Erythroblast (primary cell): Measurements from ENCODE around the gene SKA3.

ENCODE experiments used
- DNase-seq, 2 experiments: peaks; one replicate each; lab custom pipeline; 2025; lab: John Stamatoyannopoulos, UW
- GATA1 ChIP-seq: IDR thresholded peaks from 2 replicates; pipeline ENCODE4 v1.6.1; 2011; ENCODE audit warnings: low read depth, mild to moderate bottlenecking, control low read depth, low read length, moderate library complexity
- POLR2A ChIP-seq: IDR thresholded peaks from 2 replicates; pipeline ENCODE4 v1.6.1; 2011; ENCODE audit warnings: mild to moderate bottlenecking, low read length

The SKA3 gene

DNA sequence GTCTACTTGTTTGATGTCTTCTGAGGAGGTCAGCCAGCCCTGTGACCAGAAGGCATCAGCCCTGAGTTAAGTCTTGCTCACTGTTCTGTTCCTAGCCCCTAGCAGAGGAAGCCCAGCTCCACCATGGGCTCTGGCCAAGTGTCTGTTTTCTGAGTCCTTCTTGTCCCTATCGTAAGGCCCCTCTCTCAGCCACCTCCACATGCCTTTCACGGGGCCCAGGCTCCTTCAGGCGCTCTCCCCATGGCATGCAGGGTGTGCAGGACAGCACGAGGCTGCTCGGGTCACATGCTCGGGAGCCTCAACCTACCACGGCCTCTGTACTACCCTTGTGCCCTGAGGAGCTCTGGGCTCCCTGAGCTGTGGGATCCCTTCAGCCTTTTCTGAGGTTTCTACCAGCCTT, 67.2 kb downstream of the SKA3 start:
- DNase-seq: no peak

GRCh38 chr13:21106089-21106488, 70.3 kb downstream of the SKA3 start:
- TF ChIP-seq GATA1 (no peak), POLR2A (no peak)

More for the DNA sequence above, 67.2 kb downstream of the SKA3 start:
- TF ChIP-seq POLR2A (no peak), GATA1 (no peak)

GRCh38 chr13:21104199-21105019, 71.9 kb downstream of the SKA3 start:
- no peak for TF ChIP-seq POLR2A
- no peak for TF ChIP-seq GATA1
- no peak for DNase-seq

More at GRCh38 chr13:21106089-21106488, 70.3 kb downstream of the SKA3 start:
- DNase-seq: no peak
